ENCODE measurements around the gene NLGN2.

DNA sequence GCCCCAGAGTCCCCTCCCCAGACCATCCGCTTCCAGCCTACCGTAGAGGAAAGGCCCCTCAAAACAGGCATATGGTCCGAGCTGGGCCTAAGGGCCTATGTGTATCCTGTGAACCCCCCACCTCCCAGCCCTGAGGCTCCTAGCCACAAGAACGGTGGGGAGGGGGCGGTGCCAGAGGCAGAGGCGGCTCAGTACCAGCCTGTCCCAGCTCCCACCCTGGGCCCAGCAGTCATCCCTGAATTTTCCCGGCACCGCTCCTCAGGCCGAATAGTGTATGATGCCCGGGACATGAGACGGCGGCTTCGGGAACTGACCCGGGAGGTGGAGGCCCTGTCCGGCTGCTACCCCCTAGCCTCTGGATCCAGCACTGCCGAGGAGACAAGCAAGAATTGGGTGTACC is 13.5 kb downstream of the NLGN2 start:
- TF ChIP-seq, protein P1, sequence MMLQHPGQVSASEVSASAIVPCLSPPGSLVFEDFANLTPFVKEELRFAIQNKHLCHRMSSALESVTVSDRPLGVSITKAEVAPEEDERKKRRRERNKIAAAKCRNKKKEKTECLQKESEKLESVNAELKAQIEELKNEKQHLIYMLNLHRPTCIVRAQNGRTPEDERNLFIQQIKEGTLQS (CRISPR knock-in tag; conservative IDR thresholded peaks at IDR 0.05): no peak
- TF ChIP-seq MAX (CRISPR knock-in tag; IDR thresholded peaks at IDR 0.05) (no peak), SP1 (CRISPR knock-in tag; conservative IDR thresholded peaks at IDR 0.05) (no peak), CTCF (IDR thresholded peaks at IDR 0.05) (no peak), GTF2I (CRISPR knock-in tag; conservative IDR thresholded peaks at IDR 0.05) (no peak), FOXP4 (CRISPR knock-in tag; IDR thresholded peaks at IDR 0.05) (no peak), E2F4 (CRISPR knock-in tag; IDR thresholded peaks at IDR 0.05; ENCODE audit: borderline replicate concordance, low read depth) (no peak), NR2C2 (CRISPR knock-in tag; IDR thresholded peaks at IDR 0.05) (no peak), KAT7 (CRISPR knock-in tag; IDR thresholded peaks at IDR 0.05; ENCODE audit: borderline replicate concordance) (no peak)
- TF ChIP-seq, protein P2, sequence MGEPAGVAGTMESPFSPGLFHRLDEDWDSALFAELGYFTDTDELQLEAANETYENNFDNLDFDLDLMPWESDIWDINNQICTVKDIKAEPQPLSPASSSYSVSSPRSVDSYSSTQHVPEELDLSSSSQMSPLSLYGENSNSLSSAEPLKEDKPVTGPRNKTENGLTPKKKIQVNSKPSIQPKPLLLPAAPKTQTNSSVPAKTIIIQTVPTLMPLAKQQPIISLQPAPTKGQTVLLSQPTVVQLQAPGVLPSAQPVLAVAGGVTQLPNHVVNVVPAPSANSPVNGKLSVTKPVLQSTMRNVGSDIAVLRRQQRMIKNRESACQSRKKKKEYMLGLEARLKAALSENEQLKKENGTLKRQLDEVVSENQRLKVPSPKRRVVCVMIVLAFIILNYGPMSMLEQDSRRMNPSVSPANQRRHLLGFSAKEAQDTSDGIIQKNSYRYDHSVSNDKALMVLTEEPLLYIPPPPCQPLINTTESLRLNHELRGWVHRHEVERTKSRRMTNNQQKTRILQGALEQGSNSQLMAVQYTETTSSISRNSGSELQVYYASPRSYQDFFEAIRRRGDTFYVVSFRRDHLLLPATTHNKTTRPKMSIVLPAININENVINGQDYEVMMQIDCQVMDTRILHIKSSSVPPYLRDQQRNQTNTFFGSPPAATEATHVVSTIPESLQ (CRISPR knock-in tag; IDR thresholded peaks at IDR 0.05): no peak

All from WTC11 (cell line).